Astrocyte of the spinal cord (primary cell): Measurements from ENCODE around the gene TSPEAR.

Source experiments
- DNase-seq: peaks from one replicate; pipeline ENCODE4 v3.0.0; 2011; ENCODE audit warnings: low read depth, low spot score
- H3K4me3 ChIP-seq: 2 replicates; pipeline ENCODE4 v1.5.1; 2011; ENCODE audit warnings: low read depth, mild to moderate bottlenecking, low read length, moderate library complexity
- in situ Hi-C: cut with HindIII; loops from 2 replicates; pipeline ENCODE4 v1.10.0; 2017; ENCODE audit warnings: low sequenced_read_pairs
- TF ChIP-seq, protein P1 (sequence below): IDR thresholded peaks from 2 replicates; pipeline ENCODE4 v1.5.1; 2012; ENCODE audit warnings: low read depth, mild to moderate bottlenecking, low read length, inconsistent platforms

TSPEAR gene

GRCh38 chr21:44734841-44735240 is 23.5 kb upstream of the TSPEAR start:
- in situ Hi-C loops, result no loop called here
- TF ChIP-seq, protein P1, sequence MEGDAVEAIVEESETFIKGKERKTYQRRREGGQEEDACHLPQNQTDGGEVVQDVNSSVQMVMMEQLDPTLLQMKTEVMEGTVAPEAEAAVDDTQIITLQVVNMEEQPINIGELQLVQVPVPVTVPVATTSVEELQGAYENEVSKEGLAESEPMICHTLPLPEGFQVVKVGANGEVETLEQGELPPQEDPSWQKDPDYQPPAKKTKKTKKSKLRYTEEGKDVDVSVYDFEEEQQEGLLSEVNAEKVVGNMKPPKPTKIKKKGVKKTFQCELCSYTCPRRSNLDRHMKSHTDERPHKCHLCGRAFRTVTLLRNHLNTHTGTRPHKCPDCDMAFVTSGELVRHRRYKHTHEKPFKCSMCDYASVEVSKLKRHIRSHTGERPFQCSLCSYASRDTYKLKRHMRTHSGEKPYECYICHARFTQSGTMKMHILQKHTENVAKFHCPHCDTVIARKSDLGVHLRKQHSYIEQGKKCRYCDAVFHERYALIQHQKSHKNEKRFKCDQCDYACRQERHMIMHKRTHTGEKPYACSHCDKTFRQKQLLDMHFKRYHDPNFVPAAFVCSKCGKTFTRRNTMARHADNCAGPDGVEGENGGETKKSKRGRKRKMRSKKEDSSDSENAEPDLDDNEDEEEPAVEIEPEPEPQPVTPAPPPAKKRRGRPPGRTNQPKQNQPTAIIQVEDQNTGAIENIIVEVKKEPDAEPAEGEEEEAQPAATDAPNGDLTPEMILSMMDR, result no peak
- no peak overlapping the region for H3K4me3 ChIP-seq
- DNase-seq, result no peak

- DNase-seq, result no peak
- TF ChIP-seq, protein P1, result no peak
- in situ Hi-C loops, result no loop called here
- no peak overlapping the region for H3K4me3 ChIP-seq
Observed at GRCh38 chr21:44734026-44734745, 22.8 kb upstream of the TSPEAR start.

DNA sequence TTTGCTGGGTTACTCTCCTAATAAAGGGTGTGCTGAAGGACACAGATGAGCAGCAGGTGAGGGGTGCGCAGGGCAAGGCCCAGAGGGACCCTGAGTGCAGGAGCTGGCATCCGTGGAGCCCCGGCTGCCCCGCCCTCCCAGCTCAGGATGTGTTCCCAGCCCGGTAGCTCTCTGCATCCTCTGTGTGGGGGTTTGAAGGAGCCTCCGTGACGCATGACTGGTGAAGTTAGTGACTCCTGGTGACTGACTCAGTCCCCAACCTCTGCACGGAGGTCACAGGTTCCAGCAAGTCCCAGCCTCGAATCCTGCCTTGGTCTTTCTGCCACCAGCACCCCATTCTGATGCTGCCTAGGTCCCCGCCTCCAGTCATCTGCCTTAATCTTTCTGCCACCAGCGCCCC is 21.6 kb upstream of the TSPEAR start:
- in situ Hi-C loops, result no loop called here
- DNase-seq, result no peak
- H3K4me3 ChIP-seq, result no peak overlapping the region
- TF ChIP-seq, protein P1, result no peak

DNA sequence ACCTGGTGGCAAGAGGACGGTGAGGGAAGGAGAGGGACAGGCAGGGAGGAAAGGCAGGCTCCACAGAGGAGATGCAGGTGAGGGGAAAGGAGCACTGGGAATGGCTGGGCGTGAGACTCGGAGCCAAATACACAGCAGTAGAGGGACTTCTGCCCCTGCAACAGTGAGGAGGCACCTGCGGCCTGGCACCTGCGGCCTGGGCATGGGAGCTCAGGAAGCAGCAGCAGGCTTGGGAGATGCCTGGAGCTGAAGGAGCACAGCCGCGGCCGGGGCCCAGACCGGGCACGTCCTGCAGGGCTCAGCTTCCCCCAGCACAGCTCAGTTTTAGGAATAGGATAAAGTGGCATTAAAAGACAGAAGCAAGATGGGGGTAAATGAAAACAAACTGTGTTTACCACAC is 20.9 kb upstream of the TSPEAR start:
- DNase-seq, result no peak
- in situ Hi-C loops, result no loop called here
- TF ChIP-seq, protein P1, result no peak
- H3K4me3 ChIP-seq, result no peak overlapping the region

- no peak for DNase-seq
- no peak overlapping the region for H3K4me3 ChIP-seq
- TF ChIP-seq, protein P1, result no peak
- in situ Hi-C loops, result no loop called here
Observed at GRCh38 chr21:44730951-44731579, 19.7 kb upstream of the TSPEAR start.

GRCh38 chr21:44730028-44730395 is 18.6 kb upstream of the TSPEAR start:
- H3K4me3 ChIP-seq, result no peak overlapping the region
- TF ChIP-seq, protein P1, result no peak
- in situ Hi-C loops, result no loop called here
- DNase-seq, result no peak
